Measurements from ENCODE around the gene STK17A.

DNA sequence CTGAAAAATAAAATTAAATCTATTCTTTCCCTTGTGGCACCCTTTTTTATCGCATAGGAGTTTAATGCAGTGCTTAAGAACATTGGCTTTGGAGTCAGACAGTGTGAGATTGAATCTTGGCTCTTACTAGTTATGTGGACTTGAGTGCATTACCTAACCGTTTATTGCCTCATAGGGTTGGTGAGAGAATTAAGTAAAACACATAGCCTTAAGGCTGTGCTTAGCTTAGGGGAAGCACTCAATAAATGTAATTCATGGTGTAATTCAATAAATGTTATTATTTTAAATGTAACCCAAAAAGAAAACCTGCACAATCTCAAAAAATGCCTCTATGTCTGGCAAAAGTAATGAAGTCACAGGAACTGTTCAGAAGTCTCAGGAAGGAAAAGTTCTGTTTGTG, 2.7 kb downstream of the STK17A start:
- TF ChIP-seq, protein P1, sequence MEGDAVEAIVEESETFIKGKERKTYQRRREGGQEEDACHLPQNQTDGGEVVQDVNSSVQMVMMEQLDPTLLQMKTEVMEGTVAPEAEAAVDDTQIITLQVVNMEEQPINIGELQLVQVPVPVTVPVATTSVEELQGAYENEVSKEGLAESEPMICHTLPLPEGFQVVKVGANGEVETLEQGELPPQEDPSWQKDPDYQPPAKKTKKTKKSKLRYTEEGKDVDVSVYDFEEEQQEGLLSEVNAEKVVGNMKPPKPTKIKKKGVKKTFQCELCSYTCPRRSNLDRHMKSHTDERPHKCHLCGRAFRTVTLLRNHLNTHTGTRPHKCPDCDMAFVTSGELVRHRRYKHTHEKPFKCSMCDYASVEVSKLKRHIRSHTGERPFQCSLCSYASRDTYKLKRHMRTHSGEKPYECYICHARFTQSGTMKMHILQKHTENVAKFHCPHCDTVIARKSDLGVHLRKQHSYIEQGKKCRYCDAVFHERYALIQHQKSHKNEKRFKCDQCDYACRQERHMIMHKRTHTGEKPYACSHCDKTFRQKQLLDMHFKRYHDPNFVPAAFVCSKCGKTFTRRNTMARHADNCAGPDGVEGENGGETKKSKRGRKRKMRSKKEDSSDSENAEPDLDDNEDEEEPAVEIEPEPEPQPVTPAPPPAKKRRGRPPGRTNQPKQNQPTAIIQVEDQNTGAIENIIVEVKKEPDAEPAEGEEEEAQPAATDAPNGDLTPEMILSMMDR (IDR thresholded peaks at IDR 0.05) = no peak
- TF ChIP-seq POLR2A (IDR thresholded peaks at IDR 0.05) = no peak
- peak; percentile 35 for TF ChIP-seq POLR2AphosphoS5 (IDR thresholded peaks at IDR 0.05)

All from gastroesophageal sphincter (tissue), 3 donors.